ENCODE results near the gene EPB42. TPM values are rescaled to one million over a fixed set of nuclear protein-coding genes. Genes with fewer than 3 reads are reported as not detected.
A peak's percentile ranks its signal among the peaks of the same experiment; 100 is the strongest.

The EPB42 gene
- total RNA-seq, 1 donor from 2014 or later, result not detected

DNA sequence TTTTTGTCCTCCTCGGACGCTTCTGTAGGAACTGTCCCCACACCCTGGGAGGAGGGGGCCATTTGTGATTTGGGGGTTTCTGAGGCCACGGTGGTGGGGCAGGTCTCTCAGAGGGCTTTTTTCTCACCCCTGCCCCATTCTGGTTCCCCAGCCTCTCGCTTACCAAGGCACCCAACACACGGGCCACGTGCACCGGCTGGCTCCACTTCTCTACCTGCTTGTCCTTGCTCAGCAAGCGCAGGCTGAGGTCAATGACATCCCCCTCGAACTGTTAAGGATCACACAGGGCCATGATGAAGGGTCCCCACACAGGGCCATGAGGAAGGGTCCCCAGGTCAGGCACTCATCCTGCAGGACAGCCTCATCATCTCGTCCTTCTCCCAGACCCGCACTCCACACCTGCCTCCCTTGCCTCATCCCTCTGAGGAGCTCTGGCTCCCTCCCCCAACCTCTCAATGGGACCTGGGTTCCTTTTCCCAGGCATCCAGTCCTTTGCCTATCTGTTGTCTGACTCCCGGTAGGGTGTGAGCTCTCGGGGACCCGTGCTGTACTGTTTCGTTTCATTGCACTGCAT lies 10.6 kb downstream of the EPB42 start:
- TF ChIP-seq, protein P1, sequence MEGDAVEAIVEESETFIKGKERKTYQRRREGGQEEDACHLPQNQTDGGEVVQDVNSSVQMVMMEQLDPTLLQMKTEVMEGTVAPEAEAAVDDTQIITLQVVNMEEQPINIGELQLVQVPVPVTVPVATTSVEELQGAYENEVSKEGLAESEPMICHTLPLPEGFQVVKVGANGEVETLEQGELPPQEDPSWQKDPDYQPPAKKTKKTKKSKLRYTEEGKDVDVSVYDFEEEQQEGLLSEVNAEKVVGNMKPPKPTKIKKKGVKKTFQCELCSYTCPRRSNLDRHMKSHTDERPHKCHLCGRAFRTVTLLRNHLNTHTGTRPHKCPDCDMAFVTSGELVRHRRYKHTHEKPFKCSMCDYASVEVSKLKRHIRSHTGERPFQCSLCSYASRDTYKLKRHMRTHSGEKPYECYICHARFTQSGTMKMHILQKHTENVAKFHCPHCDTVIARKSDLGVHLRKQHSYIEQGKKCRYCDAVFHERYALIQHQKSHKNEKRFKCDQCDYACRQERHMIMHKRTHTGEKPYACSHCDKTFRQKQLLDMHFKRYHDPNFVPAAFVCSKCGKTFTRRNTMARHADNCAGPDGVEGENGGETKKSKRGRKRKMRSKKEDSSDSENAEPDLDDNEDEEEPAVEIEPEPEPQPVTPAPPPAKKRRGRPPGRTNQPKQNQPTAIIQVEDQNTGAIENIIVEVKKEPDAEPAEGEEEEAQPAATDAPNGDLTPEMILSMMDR (IDR thresholded peaks at IDR 0.05), result no peak
- peak in 1 of 2 donors; percentile 59 for DNase-seq (ENCODE audit: low spot score in 2 of 2)
- no peaks in the 10 kb centered on the region for H3K27me3 ChIP-seq
- H3K36me3 ChIP-seq, result no peaks in the 10 kb centered on the region
- H3K4me3 ChIP-seq, result no peak overlapping the region
- H3K27ac ChIP-seq, result no peak overlapping the region
- intact Hi-C loops (cut with DNase I), result no loop called here
- no peaks in the 10 kb centered on the region for H3K9me3 ChIP-seq
- H3K4me1 ChIP-seq, result no peaks in the 10 kb centered on the region

DNA sequence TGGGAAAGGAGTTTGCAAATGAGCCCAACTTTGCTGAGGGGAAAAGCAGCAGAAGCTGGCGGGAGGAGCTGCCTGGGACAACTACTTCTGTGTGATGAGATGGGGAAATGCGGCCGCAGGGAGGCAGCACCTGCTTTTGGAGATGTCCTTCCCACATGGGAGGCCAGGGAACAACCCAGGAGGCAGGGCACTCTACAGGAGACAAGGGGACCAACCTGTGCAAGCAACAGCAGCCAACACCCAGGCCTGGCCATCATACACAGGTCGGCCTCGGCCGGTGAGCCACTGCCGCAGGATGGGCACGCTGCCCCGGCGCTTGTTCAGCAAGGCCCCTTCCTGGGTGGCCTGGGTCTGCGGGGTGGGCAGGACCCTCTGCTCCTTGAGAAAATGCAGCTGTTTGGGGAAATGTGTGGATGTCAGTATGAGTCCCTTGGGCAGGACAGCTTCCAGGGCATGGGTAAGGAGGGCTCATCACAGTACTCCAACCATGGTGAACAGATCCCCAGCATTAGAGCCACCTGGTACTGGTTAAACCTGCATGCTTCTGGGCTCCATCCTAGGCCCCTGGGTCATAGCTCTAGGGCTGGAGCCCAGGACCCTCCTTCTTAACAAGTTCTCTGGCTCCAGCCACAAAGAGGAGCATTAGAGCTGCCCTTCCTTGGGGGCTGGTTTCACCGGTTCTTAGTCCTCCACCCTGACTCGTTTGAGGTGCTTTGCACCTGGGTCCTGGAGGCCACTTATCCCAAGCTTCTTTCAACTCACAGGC lies 11.6 kb downstream of the EPB42 start:
- DNase-seq (ENCODE audit: low spot score in 2 of 2), result peak in 1 of 2 donors; percentile 57
- H3K4me1 ChIP-seq, result no peaks in the 10 kb centered on the region
- no peaks in the 10 kb centered on the region for H3K36me3 ChIP-seq
- H3K4me3 ChIP-seq, result no peak overlapping the region
- no peaks in the 10 kb centered on the region for H3K27me3 ChIP-seq
- no peaks in the 10 kb centered on the region for H3K9me3 ChIP-seq
- TF ChIP-seq, protein P1 (IDR thresholded peaks at IDR 0.05), result no peak
- H3K27ac ChIP-seq, result no peak overlapping the region
- intact Hi-C loops (cut with DNase I), result no loop called here

DNA sequence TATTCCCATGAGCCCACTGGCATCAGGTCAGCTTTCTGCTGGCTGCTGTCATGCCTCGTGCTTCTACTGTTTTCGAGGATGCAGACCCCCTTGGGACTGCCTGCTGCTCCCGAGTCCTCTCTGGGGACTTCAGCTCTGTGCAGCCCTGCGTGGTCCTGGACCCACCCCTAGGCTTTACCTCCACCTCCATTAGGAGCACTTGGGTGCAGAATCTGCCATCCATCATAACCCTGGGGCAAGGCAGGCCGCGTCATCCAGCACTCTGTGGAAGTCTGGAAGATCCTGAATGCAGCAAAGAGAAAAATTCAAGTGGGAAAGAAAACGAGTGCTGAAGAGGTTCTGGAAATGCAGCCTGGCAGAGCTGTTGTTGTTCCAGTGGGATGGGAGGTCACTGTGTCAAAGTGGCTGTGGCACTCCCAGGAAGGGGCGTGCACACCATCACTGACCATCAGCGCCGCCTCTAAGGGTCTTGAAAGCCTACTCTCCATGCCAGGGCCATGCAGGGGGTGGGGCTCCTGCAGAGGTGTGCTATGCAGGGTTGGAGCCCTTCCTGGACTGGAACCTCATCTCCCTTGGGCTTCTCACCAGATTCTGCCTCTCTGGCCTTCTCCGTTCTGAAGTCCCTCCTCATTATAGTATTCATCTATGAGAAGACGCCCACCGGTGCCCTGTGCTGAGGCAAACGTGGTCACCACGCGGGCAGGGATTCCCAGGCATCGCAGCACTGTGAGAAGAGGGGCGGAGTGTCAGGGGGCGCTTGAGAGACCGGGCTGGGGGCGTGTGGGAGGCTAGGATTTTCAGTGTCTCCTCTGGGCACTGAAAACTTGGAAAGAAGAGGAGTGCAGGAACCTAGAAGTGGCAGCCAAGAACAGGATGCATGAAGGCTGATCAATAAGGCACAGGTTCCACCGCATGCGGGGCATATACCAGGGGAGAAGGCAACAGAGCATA lies 12.5 kb downstream of the EPB42 start:
- TF ChIP-seq, protein P1 (IDR thresholded peaks at IDR 0.05), result no peak
- H3K27ac ChIP-seq, result no peak overlapping the region
- H3K9me3 ChIP-seq, result no peaks in the 10 kb centered on the region
- H3K4me1 ChIP-seq, result no peaks in the 10 kb centered on the region
- DNase-seq (ENCODE audit: low spot score in 2 of 2), result no peak
- intact Hi-C loops (cut with DNase I), result no loop called here
- H3K36me3 ChIP-seq, result no peaks in the 10 kb centered on the region
- H3K4me3 ChIP-seq, result no peak overlapping the region
- no peaks in the 10 kb centered on the region for H3K27me3 ChIP-seq

DNA sequence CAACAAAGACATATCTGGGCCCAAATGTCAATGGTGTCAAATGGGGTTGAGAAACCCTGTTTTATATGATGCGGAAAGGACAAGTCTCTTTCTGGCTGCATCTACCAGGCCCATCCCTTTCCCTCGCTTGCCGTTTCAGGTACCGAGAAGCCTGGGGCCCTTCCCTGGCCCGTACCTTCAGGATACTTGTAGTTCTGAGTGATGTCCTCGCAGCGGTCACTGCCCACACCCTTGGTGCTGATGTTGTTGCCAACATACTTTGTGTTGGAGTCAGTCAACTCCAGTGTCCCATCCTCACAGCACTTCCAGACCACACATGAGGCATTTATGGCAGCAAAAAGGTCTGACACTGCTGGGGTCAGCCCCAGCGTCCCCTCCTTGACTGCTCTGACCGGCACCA lies 13.8 kb downstream of the EPB42 start:
- H3K36me3 ChIP-seq, result no peaks in the 10 kb centered on the region
- no peaks in the 10 kb centered on the region for H3K27me3 ChIP-seq
- H3K27ac ChIP-seq, result no peak overlapping the region
- TF ChIP-seq, protein P1 (IDR thresholded peaks at IDR 0.05), result no peak
- intact Hi-C loops (cut with DNase I), result no loop called here
- DNase-seq (ENCODE audit: low spot score in 2 of 2), result no peak
- H3K4me1 ChIP-seq, result no peaks in the 10 kb centered on the region
- H3K4me3 ChIP-seq, result no peak overlapping the region
- no peaks in the 10 kb centered on the region for H3K9me3 ChIP-seq

DNA sequence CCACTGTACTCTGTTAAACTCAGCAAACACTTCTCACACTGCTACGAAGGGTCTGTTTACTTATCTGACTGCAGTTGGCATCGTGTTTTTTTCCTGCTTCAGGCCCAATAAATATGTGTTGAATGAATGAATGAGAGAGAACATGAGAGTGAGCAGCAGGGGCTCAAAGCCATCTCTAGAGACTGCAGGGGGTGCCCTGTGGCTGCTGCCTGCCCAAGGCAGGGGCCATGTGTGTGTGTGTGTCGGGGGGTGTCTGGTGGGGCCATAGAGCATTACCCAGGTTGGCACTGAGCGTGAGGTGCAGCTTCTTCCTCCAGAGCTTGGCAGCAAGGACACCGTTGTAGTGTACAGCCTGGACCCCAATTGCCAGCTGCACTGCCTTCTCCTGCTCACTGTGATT lies 14.8 kb downstream of the EPB42 start:
- no peaks in the 10 kb centered on the region for H3K4me1 ChIP-seq
- H3K36me3 ChIP-seq, result no peaks in the 10 kb centered on the region
- H3K27ac ChIP-seq, result no peak overlapping the region
- H3K4me3 ChIP-seq, result no peak overlapping the region
- H3K9me3 ChIP-seq, result no peaks in the 10 kb centered on the region
- no peaks in the 10 kb centered on the region for H3K27me3 ChIP-seq
- DNase-seq (ENCODE audit: low spot score in 2 of 2), result no peak
- TF ChIP-seq, protein P1 (IDR thresholded peaks at IDR 0.05), result no peak
- intact Hi-C loops (cut with DNase I), result no loop called here

Measured in ascending aorta (tissue), 2 donors.